ENCODE results near the gene DTX4. TPM values are rescaled to one million over a fixed set of nuclear protein-coding genes. Genes with fewer than 3 reads are reported as not detected.

DTX4 gene
- polyA plus RNA-seq, 1 donor from 2014 or later = 31.4 TPM

- H3K36me3 ChIP-seq (ENCODE audit: insufficient read depth, low read length) = no peaks in the 10 kb centered on the region
- H3K4me3 ChIP-seq (ENCODE audit: low read length) = no peak overlapping the region
- H3F3A ChIP-seq (ENCODE audit: insufficient read depth, low read length, poor library complexity, severe bottlenecking) = no peaks in the 10 kb centered on the region
- no peak for TF ChIP-seq RAD21 (conservative IDR thresholded peaks at IDR 0.05)
- no peak for TF ChIP-seq POLR2AphosphoS5 (IDR thresholded peaks at IDR 0.05)
- TF ChIP-seq MXI1 (conservative IDR thresholded peaks at IDR 0.05; ENCODE audit: poor library complexity, severe bottlenecking) = no peak
- TF ChIP-seq REST (IDR thresholded peaks at IDR 0.05; ENCODE audit: borderline replicate concordance) = no peak
- TF ChIP-seq SMC3 (conservative IDR thresholded peaks at IDR 0.05; ENCODE audit: poor library complexity) = no peak
- no peak for TF ChIP-seq TAF1 (IDR thresholded peaks at IDR 0.05; ENCODE audit: low read depth)
- TF ChIP-seq EZH2 (IDR thresholded peaks at IDR 0.05; ENCODE audit: borderline replicate concordance, insufficient read depth, low read length, poor library complexity, severe bottlenecking) = no peak
- TF ChIP-seq CTCF (IDR thresholded peaks at IDR 0.05; ENCODE audit: poor library complexity, severe bottlenecking) = no peak
- no peak for TF ChIP-seq EP300 (conservative IDR thresholded peaks at IDR 0.05; ENCODE audit: poor library complexity, severe bottlenecking)
- no peaks in the 10 kb centered on the region for H4K20me1 ChIP-seq (ENCODE audit: insufficient read depth)
- H2AFZ ChIP-seq (ENCODE audit: low read depth, low read length) = no peak overlapping the region
- H3K9ac ChIP-seq (ENCODE audit: low read length) = no peak overlapping the region
- H3K79me2 ChIP-seq (replicated peaks; ENCODE audit: insufficient read depth, low read length) = no peaks in the 10 kb centered on the region
- H3K9me3 ChIP-seq (ENCODE audit: low read length) = no peaks in the 10 kb centered on the region
- no peaks in the 10 kb centered on the region for H3K9me2 ChIP-seq (ENCODE audit: insufficient read depth, low read length)
- H3K4me2 ChIP-seq (ENCODE audit: low read length) = no peak overlapping the region
- H3K27me3 ChIP-seq (ENCODE audit: insufficient read depth, low read depth, low read length) = peaks cover 28% of the 10 kb centered on the region
- H3K27ac ChIP-seq (ENCODE audit: low read length) = no peak overlapping the region
Measured at GRCh38 chr11:59144579-59145345, 27.2 kb upstream of the DTX4 start.

GRCh38 chr11:59145534-59145933, 26.4 kb upstream of the DTX4 start:
- H3K9me3 ChIP-seq (ENCODE audit: low read length) = no peaks in the 10 kb centered on the region

More at GRCh38 chr11:59145534-59145933, 26.4 kb upstream of the DTX4 start:
- no peaks in the 10 kb centered on the region for H4K20me1 ChIP-seq (ENCODE audit: insufficient read depth)
- H3K27me3 ChIP-seq (ENCODE audit: insufficient read depth, low read depth, low read length) = peaks cover 28% of the 10 kb centered on the region
- no peak overlapping the region for H3K4me2 ChIP-seq (ENCODE audit: low read length)
- H3K4me3 ChIP-seq (ENCODE audit: low read length) = no peak overlapping the region
- H2AFZ ChIP-seq (ENCODE audit: low read depth, low read length) = no peak overlapping the region
- H3K79me2 ChIP-seq (replicated peaks; ENCODE audit: insufficient read depth, low read length) = no peaks in the 10 kb centered on the region
- no peak overlapping the region for H3K9ac ChIP-seq (ENCODE audit: low read length)
- H3K27ac ChIP-seq (ENCODE audit: low read length) = no peak overlapping the region
- TF ChIP-seq RAD21 (conservative IDR thresholded peaks at IDR 0.05) (no peak), MXI1 (conservative IDR thresholded peaks at IDR 0.05; ENCODE audit: poor library complexity, severe bottlenecking) (no peak), SMC3 (conservative IDR thresholded peaks at IDR 0.05; ENCODE audit: poor library complexity) (no peak), EZH2 (IDR thresholded peaks at IDR 0.05; ENCODE audit: borderline replicate concordance, insufficient read depth, low read length, poor library complexity, severe bottlenecking) (no peak), REST (IDR thresholded peaks at IDR 0.05; ENCODE audit: borderline replicate concordance) (no peak), CTCF (IDR thresholded peaks at IDR 0.05; ENCODE audit: poor library complexity, severe bottlenecking) (no peak), TAF1 (IDR thresholded peaks at IDR 0.05; ENCODE audit: low read depth) (no peak), EP300 (conservative IDR thresholded peaks at IDR 0.05; ENCODE audit: poor library complexity, severe bottlenecking) (no peak), POLR2AphosphoS5 (IDR thresholded peaks at IDR 0.05) (no peak)
- H3K9me2 ChIP-seq (ENCODE audit: insufficient read depth, low read length) = no peaks in the 10 kb centered on the region
- no peaks in the 10 kb centered on the region for H3F3A ChIP-seq (ENCODE audit: insufficient read depth, low read length, poor library complexity, severe bottlenecking)
- no peaks in the 10 kb centered on the region for H3K36me3 ChIP-seq (ENCODE audit: insufficient read depth, low read length)
